Peyer's patch (tissue), 4 donors: ENCODE data around the gene NXT1.

Source experiments
- CTCF ChIP-seq, 6 experiments: fragments of 450-650 bp in 4 of 6; fragments of 200-600 bp in 2 of 6; sonication (generic) in 1 of 6; IDR thresholded peaks; one replicate each; pipeline ENCODE4 v1.5.1; 2017 to 2019; ENCODE audit warnings: antibody characterized with exemption in 6 of 6, mild to moderate bottlenecking in 3 of 6, moderate library complexity in 1 of 6
- POLR2A ChIP-seq, 2 donors: fragments of 450-650 bp; IDR thresholded peaks; one replicate each; pipeline ENCODE4 v1.5.1; 2017; ENCODE audit warnings: antibody characterized with exemption in 2 of 2, mild to moderate bottlenecking in 2 of 2, moderate library complexity in 2 of 2

DNA sequence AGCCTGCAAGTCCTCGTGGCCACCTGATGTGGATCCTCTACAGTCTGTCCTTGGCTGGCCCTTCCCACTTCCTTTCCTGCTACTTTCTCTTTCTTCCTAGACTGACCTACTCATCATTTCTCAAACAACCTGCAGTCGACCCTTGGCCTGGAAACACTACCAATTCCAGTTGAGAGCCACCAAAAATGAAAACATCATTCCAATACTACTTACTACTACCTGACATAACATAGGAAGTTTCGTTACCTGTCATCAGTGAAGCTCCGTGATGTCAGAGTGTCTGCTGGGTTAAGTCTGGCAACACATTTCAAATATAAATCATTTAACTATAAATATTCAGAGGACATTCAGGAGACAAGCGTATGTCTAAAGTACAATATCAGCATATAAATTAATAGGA is 25.2 kb downstream of the NXT1 start:
- TF ChIP-seq CTCF (IDR thresholded peaks at IDR 0.05) (no peak), POLR2A (IDR thresholded peaks at IDR 0.05) (no peak)
